ENCODE measurements around the gene EXOC3.

DNA sequence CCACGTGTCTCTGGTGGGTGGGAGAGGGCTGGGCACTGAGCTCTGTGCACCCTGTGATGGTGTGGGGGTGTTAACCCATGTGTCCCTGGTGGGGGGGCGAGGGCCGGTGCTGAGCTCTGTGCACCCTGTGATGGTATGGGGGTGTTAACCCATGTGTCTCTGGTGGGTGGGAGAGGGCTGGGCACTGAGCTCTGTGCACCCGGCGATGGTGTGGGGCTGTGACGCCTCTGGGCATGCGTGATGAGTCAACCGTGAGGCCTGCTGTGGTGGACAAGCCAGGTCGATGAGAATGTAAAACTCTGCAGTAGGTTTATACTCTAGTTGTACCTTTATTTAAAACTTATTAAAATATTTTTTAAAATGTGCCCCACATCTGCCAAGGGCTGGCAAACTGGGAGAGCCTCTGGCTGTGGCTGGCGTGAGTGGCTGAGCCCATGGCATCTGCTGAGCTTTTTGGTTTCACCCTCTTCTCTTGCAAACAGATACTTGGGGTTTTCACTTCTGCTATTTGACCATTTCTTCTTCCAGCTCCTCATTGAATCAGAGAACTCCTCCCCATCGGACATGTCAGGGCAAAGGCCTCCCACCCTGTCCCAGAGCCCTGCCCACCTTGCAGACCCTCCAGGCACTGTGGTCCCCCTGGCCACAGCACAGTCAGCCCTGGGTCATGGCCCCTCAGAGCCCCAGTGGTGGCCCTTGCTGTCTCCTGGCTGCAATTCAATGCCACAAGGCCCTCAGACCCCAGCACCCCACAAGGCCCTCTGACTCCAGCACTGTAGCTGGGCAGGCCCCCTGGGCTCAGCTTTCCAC, 18.5 kb upstream of the EXOC3 start:
- TF ChIP-seq BHLHE40 (IDR thresholded peaks at IDR 0.05; ENCODE audit: borderline replicate concordance) (no peak), FOXM1 (IDR thresholded peaks at IDR 0.05; ENCODE audit: borderline replicate concordance) (no peak), TARDBP (IDR thresholded peaks at IDR 0.05) (no peak), HDGF (IDR thresholded peaks at IDR 0.05; ENCODE audit: borderline replicate concordance) (no peak)
